SK-N-DZ (cell line): Measurements from ENCODE around the gene ZFPM1.

Experiments
- DNase-seq: peaks from one replicate; pipeline ENCODE4 v3.0.0-alpha.2; 2015; ENCODE audit warnings: low spot score

Gene ZFPM1

DNA sequence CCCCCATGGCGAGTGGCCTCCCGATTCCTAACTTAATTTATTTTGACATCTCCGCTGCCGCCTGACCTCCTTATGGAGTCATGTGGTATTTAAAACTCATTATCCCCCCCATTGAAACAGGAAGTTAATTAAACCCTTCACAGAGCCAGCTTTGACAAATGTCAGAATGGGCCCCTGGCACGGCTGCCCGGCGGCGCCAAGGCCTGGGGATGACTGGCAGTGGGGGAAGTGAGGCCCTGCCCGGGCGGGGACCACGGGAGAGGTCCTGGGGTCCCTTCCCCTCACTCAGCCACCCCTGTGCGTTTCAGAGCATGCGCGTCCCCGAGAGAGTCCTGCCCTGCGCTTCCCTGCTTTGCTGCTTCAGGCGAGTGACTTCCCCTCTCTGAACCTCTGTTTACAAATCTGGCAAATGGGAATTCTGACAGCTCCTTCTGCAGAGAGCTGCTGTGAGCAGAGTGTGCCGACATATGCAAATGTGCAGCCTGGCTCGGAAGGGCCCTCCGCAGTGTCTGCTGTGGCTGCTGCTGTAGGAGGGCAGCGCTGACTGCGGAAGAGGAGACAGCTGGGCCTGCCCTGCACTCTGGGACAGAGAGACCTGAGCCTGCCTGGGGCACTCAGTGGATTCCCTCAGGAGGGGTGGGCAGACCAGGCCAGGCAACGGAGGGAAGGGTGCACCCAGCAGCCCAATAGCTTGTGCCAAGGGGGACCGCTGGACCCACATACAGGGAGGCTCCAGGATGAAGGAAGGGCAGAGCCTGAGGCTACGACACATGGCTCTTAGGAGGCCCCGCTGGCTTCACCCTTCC lies 4.4 kb upstream of the ZFPM1 start:
- no peak for DNase-seq

DNA sequence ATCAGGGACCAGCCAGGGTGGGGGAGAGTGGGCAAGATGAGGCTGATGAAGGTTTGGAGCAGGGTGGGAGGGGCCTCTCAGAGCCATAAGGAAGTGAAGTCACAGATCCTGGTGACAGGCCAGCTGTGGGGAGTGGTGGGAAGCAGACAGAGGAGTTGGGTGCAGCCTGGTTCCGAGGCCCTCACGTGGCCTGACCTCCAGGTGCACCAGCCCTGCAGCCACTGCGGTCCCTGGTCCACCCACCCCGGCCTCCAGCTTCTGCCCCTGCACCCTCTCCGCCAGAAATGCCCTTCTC lies 3.9 kb upstream of the ZFPM1 start:
- DNase-seq: peak; percentile 65

DNA sequence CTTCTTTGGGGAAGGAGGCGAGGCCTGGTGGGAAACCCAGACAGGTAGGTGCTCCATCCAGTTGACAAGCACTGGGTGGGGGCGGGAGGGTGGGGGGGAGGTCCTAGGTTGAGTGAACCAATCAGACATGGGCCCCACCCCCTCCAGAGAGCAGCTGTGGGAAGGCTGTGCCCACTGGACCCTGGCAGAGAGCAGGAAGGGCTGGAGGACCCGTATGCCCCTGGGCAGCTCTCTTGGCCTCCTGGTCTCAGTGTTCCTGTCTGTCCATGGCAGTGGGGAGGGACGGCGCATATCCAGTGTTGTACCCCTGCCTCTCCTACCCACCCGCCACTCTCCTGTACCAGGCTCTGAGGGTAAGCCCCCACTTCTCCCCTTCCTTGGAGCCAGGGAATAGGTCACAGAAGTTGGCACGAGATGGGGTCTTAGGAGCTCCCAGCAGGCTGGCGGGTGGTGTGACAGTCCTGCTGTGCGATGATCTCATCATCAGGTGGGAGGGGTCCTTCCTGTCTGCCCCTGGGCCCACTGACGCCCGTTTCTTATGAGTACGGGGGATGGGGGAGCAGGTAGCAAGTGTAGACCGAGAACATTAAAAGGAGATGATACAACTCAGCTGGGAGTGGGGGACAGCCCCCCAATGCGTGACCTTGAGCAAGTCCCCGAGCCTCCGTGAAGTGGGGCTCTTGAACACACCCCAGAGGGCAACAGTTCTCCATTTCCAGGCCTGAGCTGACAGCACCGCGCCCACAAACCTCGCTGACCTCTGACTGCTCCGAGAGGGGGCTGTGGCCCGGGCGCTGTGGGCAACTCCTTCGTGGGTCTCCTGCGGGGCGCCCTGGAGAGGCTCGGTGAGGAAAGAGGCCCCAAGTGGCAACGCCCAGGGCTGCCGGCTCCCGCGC lies 1.2 kb upstream of the ZFPM1 start:
- DNase-seq: no peak

DNA sequence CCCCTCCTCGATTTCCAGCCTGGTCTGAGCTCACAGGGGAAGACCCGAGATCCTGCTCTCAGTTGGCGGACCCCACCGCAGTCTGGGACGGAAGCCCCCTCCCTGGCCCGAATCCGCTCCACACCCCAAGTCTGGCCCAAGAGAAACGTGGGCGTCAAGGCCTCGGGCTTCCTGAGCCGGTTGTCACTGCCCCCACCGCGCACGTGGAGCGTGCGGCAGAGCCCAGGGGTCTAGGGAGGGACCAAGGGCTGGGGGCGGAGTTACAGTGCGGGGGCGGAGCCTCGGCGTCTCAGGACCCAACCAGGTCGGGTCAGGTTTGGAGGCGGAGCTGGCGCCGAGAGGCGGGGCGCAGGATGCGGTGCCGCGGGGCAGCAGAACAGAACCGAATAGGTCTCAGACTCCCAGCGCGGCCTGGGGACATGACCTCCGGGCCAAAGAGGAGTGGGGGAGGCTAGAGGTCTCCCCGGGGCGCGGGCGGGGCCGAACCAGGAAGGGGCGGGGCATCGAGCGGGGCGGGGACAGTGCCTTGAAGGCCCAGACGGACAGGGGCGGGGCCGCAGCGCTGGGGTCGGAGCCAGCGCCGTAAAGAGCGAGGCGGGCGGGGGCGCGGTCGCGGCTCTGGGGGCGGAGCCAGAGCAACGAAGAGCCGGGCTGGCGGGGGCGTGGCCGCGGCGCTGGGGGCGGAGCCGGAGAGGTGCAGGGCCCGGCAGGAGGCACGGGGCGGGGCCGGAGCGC lies 431 bp upstream of the ZFPM1 start:
- DNase-seq: peak; percentile 96

DNA sequence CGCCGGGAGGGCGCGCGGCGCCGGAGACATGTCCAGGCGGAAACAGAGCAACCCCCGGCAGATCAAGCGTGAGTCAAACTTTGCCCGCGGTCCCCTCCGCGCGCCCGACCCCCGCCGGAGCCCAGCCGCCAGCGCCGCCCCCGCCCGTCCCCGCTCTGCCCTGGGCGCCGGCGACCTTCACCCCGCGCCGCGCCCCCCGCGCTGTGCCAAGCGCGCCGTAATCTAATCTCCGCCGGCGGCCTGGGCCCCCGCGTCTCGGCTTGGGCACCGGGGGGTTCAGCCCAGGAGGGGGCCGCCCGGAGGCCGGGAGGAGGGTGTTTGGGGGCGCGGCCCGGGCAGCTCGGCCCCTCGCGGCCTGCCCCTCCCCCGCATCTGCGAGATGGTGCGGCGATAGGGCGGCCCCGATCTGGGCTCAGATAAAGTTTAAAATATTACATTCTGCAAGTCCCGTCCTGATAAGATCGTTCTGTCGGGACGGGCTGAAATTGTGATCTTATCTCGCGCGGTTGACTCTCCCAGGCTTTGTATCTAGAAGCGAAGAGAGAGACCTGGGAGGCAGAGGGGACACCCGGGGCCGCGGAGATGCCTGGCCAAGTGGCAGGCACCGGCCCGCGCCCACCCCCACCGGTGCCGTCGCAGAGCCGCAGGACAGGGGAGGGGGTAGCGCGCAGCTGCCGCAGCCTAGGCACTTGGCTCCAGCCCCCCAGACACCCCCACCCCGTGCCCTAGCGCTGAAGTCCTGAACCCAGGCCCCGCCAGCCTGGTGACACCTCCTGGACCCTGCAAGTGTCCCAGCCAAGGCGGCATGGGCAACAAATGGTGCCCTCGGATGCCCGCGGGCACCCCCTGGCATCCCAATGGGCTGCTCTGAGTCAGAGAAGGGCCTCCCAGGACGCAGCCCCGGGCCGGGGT lies 787 bp downstream of the ZFPM1 start:
- DNase-seq: no peak

DNA sequence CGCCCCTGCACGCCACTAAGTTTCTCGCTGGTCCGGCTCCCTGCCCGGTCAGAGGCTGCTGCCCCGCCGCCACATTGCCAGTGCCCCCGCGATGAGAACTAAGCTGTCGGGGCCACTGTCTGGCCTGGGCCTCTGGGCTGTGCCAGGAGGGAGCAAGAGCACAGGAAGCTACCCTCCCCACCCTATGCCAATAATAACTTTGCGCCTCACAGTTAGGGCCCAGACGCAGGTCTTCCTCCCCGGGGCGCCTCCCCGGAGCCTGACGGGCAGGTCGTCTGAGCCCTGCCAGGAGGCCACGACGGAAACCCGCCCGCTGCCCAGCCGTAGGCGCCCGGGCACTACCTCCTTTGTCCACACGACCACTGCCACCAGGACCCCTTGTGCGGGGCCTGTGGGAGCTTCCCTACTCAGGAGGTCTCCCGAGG lies 1.5 kb downstream of the ZFPM1 start:
- DNase-seq: no peak

DNA sequence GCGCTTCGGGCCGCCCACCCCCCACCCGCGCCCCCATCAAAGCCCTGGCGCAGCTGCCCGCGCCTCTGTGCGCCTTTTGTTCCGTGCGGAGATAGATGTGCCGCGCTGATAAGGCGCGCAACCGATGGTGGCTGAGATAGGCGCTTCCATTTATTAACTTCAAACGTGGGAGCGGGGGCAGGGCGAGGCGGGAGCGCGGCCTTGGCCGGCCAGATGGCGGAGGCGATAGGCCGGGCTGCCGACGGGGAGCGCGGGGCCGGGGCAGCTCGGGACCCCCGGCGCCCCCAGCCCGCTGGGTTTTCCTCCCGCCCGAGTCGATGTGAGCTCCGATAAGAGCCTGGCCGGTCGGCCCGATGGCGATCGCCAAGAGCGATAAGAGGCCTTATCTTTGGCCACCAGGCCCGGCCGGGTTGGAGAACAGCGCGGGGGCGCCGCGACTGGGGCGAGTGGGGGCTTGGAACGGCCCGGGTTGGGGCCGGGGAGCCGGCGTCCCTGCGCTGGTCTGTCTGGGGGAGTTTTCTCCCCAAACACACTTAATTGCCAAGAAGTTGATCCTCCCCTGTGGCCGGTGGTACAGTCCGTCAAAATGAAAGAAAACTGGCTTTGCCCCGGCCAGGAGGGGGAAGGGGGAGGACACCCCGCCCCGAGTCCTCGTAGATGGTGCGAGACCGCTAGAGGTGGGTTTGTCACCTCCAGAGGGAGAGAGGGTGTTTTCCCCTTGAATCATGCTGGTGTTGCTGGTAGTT lies 2.7 kb downstream of the ZFPM1 start:
- no peak for DNase-seq

DNA sequence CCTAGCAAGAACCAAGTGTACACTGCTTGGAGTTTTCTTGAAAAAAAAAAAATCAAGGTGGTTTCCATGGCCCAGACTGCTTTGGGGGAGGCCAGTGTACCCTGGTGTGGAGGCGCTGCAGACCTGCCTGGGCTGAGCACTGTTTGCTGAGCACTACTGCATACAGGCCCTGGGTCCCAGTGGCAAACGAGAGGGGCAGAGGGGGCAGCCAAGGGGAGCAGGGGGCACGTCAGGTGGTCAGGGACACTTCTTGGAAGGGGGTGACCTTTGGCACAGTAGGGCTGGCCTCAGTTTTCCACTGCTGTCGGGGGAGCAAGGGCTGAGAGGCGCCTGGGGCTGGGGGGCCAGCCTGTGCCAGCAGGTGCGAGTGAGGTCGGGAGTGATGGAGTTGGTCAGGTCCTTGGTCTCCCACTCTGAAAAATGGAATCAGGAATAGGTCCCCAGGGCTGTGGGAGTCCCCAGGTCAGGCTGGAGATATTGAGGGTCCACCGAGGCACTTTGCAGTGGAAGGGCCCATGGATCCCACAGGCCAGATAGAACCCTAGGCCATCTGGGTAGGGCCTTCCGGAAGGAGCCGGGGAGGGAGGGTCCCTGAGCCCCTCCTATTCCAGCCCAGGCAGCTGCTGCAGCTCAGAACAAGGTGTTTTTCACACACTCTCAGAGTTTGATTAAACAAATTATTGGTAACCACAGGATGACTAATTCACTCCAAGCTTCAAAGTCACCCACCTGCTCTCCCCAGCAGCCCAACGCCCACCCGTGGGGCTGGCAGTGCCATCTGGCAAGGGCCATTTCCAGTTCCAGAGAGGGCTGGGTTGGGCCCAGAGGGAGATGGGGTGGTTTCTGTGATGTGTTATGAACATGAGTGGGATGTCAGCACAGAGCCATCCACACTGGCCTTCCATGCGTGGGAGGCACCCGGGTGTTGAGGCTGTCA lies 3.5 kb downstream of the ZFPM1 start:
- no peak for DNase-seq

DNA sequence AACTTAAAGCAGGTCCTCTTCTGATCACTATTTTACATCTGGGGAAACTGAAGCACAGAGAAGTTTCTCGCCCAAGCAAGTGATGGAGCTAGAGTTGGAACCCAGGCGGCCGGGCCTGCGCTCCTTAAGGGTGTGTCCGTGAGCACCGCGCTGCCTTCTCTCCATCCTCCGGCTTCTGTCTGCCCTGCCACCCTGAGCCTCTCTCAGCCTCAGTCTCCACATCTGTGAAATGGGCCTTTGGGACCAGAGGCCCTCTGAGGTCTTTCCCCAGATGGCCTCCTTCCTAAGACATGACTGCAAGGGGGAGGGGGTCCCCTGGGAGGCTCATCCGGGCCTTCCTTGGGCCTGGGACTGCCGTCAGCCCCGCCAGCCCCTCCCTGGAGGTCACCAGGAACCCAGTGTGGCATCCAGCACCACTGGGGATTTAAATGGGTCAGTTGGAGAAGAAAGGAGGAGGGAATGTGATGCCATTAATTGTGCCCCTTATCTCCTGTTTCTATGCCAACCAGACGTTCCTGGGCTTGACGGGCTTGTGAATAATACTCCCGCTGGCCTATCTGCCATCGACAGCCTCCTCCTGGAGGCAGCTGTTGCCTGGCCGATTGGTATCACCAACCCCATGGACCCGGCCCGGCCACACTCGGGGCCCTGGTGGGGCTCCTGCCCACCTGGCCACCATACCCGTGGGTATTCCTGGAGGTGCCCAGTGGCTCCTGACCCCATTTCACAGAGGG lies 5.1 kb downstream of the ZFPM1 start:
- DNase-seq: no peak

DNA sequence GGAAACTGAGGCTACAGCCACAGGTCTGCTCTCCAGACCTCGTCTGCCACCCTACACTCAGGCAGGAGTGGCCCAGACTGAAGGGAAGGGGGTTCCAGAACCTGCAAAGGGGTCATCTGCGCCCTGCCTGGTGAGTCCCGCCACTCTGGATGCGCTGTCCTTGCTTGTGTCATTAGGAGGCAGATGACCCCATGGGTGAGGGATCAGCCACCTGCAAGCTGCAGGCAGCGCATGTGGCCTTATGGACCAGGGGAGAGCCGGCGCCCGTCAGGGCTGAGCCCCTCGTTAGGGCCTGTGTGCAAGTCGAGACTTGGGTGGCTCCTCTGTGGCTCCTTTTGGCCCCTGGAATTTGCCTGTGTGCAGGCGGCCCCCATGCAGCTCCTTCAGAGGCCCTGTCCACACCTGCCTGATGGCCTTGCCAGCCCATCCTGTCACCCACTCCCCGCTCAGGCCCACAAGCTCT lies 5.7 kb downstream of the ZFPM1 start:
- no peak for DNase-seq

DNA sequence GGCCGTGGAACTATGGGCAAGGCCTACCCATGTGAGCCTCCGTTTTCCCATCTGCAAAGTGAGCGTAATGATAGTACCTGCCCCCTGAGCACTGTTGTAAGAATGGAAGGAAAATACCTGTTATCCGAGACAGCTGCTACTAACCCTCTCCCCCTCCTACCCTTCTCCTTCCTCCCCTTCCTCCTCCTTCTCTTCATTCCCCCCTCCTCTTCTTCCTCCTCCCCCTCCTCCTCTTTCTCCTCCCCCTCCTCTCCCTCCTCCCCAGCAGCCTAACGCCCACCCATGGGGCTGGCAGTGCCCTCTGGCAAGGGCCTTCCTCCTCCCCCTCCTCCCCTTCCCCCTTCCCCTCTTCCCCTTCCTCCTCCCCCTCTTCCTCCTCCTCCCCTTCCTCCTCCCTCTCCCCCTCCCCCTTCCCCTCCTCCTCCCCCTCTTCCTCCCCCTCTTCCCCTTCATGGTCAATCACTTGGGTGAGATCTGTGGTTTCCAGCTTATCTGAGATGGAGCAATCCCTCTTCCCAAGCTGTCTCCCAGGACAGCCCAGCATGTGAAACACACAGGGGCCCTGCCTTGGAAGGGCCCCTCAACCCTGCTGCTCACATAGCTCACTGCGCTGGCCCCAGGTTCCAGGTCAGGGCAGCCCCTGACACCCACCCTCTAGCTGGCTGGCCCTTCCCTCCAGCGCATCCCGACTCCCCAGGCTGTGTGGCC lies 6.4 kb downstream of the ZFPM1 start:
- no peak for DNase-seq

DNA sequence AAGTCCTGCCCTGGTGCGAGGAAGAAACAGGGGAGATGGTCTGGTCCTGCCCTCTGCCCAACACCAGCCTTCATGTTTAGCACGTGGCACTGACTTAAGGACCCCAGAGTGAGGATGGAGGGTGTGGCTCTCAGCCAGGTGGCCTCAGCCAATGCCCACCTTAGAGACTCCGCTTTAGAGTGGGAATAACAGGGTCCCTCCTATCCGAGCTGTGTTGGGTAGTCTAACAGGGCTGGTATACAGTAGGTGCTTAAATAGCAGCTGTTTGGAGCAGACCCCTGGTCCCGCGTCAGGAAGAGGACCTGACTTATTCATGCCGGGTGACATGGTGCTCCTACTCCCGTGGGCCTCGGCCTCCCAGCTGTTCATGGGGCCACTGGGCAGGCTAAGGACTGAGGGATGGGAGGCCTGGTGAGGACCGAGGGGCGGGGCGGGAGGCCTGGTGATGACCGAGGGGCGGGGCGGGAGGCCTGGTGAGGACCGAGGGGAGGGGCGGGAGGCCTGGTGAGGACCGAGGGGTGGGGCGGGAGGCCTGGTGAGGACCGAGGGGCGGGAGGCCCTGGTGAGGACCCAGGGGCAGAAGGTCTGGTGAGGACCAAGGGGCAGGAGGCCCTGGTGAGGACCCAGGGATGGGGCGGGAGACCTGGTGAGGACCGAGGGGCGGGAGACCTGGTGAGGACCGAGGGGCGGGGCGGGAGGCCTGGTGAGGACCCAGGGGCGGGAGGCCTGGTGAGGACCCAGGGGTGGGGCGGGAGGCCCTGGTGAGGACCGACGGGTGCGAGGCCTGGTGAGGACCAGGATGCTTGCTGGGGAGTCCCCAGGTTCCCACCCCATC lies 7.6 kb downstream of the ZFPM1 start:
- no peak for DNase-seq

DNA sequence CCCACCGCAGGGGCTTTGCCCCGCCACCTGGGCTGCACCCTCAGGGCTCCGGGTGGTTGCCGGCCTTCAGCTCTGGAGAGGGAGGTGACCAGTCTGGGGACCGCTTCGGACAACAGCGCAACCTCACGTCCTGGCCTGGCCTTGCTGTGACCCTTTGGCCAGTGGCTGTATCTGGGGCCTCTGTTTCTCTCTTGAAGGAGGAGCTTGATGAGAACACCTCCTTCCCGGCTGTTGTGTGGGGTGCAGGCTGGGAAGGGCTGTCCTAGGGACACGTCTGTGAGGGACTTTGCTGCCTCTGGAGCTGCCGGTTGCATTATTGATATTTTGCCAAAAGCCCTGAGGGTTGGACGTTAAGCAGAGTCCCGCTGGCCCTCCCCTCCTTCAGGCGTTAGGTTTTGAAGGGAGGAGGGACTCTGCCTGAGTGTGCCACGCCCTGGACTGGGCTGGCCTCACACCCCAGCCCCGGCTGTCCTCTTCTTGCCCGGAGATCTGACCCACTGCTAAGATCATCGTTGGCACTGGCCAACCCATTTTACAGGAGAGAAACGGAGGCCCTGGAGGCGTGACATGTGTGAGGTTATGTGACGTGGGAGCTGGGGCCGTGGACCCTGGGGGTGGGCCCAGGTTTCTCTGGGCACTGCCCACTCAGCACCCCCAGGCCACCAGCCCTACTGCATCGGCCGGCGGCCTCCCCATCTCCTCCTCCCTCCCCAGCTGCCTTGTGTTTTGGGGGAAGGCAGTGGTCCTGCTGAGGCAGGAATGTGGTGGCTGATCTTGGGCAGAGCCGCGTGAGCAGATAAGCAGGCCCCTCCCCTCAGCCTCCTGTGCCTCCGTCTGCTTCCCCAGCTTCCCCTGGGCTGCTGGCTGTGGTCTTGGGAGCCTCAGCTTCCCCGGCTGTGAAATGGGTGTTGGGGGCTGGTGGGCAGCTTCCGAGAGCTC lies 8.5 kb downstream of the ZFPM1 start:
- no peak for DNase-seq

DNA sequence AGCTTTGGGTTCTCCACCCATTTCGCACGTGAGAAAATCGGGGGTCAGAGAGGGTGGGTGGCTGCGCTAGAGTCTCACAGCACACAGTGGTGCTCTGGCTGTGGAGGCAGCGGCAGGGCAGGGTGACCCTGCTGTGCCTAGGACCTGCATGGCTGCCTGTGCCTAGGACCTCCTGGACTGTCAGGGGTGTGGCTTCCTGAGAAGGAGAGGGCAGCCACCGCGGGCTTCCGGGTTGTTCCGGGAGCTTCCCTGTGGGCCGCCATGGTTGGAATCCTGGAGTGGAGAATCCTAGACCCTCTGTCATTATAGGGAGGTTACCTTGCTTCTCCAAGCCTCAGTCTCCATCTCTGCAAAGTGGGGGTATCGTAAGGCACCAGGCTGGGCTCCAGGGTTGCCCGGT lies 9.3 kb downstream of the ZFPM1 start:
- no peak for DNase-seq

DNA sequence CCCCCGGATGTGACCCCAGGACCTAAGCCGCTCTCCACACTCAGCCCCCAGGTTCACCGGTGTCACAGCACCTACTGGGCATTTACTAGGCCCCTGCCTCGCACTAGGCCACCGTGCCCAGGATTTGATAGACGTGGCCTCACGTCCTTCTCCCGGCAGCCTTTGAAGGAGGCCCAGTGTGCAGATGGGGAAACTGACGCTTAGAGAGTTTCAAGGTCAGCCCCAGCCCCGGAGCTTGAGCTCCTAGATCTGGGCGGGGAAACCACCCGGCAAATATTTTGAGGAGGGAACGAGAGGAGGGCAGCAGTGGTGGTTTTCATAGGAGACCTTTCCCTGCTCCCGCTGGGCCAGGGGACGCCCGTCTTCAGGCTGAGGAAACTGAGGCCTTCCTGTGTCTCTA lies 10.3 kb downstream of the ZFPM1 start:
- no peak for DNase-seq
